Fibroblast of pulmonary artery (primary cell): ENCODE results near the gene GOLGA8Q.
"Not testable (repeated sequence)": the region's sequence is repeated elsewhere in the genome, so short reads cannot be mapped to it uniquely, and the experiment has no call there.

Experiments used
- DNase-seq: peaks from one replicate; pipeline ENCODE4 v3.0.0-alpha.2; 2010; ENCODE audit warnings: low read depth
- H3K4me3 ChIP-seq: replicated peaks from 2 replicates; pipeline ENCODE4 v1.5.1; 2011; ENCODE audit warnings: low read depth, mild to moderate bottlenecking, control low read depth, low read length, moderate library complexity

GOLGA8Q gene, protein sequence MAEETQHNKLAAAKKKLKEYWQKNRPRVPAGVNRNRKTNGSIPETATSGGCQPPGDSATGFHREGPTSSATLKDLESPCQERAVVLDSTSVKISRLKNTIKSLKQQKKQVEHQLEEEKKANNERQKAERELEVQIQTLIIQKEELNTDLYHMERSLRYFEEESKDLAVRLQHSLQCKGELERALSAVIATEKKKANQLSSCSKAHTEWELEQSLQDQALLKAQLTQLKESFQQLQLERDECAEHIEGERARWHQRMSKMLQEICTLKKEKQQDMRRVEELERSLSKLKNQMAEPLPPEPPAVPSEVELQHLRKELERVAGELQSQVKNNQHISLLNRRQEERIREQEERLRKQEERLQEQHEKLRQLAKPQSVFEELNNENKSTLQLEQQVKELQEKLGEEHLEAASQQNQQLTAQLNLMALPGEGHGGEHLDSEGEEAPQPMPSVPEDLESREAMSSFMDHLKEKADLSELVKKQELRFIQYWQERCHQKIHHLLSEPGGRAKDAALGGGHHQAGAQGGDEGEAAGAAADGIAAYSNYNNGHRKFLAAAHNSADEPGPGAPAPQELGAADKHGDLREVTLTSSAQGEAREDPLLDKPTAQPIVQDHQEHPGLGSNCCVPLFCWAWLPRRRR

DNA sequence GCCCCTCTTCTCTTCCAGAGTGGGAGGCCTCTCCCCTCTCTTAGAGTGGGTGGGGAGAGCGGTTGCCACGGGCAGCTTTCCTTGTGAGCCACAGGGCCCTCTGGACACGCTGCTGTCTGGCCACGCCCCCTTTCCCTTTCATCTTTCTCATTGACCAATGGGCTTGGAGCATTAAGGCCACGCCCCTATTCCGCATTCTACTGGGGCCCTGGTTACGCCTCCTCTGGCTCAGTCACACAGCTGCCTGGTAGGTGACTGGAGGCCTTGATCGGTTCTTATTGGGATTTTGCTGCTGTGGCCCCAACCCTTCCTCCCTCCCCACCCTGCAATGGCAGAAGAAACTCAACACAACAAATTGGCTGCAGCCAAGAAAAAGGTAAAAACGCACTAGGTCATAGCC is at the start of gene GOLGA8Q:
TSS of gene GOLGA8Q (plus strand) at position 301 of the 400 bp plus-strand sequence. CDS start at position 329, 28 bp downstream.
- not testable (repeated sequence) for H3K4me3 ChIP-seq, DNase-seq

GRCh38 chr15:30502904-30503781 is 48.7 kb upstream of the GOLGA8Q start:
- not testable (repeated sequence) for H3K4me3 ChIP-seq, DNase-seq

DNA sequence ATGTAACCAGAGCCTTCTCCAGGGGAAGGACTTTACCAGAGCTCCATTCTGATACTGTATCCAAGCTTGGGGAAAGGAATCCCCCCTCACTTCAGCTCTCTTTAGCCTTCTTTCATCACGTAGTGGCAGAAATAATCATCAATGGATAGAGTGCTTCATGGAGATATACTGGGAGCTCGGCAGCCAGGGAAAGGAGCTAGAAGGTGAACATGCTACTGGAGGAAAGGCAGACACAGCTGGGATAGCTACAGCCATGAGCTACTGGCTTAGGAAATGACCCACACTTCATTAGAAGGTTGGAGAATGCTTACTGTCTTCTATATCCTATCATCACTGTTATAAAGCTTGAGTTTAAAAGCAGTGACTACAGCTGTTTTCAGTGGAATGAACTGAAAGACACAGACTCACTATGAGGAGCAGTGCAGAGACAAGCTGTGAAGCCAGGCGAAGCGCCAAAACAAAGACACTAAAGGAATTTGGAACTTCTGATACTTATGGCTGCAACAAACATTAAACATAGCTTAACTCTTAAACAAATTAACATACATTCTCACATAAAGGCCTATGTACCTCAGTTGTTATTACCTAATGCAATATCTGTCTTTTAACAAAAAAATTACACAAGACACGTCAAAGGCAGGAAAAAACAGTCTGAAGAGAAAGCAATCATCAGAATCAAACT is 47.5 kb upstream of the GOLGA8Q start:
- H3K4me3 ChIP-seq, result not testable (repeated sequence)
- DNase-seq, result peak; percentile 7

- DNase-seq, H3K4me3 ChIP-seq: not testable (repeated sequence)
Measured at GRCh38 chr15:30514545-30514944, 37.3 kb upstream of the GOLGA8Q start.

- DNase-seq, H3K4me3 ChIP-seq: not testable (repeated sequence)
Measured at GRCh38 chr15:30523453-30524243, 28.2 kb upstream of the GOLGA8Q start.

DNA sequence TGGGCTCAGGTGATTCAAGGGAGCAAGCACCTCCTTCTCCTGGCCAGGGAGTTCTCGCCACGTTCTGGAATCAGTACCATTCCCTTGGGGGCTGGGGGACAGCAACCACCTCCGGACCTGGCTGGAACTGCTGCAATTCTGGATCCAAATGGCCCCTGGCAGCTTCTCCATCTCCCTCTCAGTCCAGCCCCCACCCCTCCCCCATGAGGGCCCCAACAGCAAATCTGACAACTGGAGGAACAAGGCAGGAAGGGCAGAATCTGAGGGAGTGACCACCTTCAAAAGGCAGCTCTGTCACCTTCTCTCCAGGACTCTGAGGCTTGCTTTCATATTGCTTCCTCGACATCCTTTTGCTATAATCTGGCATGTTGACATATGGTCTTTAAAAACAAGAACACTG is 25.9 kb upstream of the GOLGA8Q start:
- DNase-seq, H3K4me3 ChIP-seq: not testable (repeated sequence)

GRCh38 chr15:30529049-30529448 is 22.8 kb upstream of the GOLGA8Q start:
- H3K4me3 ChIP-seq, DNase-seq: not testable (repeated sequence)

- not testable (repeated sequence) for H3K4me3 ChIP-seq, DNase-seq
Measured at GRCh38 chr15:30566949-30567348, 15.1 kb downstream of the GOLGA8Q start.

GRCh38 chr15:30573012-30573491 is 21.2 kb downstream of the GOLGA8Q start:
- H3K4me3 ChIP-seq, result peak overlapping the region; percentile 27
- DNase-seq, result not testable (repeated sequence)

DNA sequence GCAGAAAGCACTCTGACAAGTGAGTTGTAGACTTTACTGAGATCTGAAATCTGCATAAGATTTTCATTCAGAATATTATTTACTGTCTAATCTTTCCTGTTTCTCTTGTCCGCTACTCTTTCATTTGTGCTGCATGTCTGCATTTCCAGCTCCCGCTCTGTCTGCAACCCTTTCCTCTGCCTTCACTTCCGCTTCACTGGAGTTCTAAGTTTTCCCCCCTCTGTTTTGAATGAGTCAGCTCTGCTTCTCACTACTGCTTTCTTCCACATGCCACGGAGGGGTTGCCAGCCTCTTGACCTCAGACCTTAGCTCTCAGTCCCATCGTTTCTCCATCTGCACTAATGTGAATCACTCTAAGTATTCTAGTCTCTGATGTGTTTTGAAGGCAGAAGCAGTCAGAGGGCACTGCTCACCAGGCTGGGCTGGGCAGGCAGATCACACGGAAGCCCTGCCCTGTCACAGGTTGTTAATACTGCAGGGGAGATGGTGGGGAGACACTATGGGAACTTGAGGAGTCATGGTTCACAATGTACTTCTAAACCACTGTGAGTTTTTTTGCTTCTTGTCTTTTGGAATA is 27.6 kb downstream of the GOLGA8Q start:
- DNase-seq, H3K4me3 ChIP-seq: not testable (repeated sequence)

GRCh38 chr15:30580716-30581115 is 28.9 kb downstream of the GOLGA8Q start:
- not testable (repeated sequence) for H3K4me3 ChIP-seq, DNase-seq

DNA sequence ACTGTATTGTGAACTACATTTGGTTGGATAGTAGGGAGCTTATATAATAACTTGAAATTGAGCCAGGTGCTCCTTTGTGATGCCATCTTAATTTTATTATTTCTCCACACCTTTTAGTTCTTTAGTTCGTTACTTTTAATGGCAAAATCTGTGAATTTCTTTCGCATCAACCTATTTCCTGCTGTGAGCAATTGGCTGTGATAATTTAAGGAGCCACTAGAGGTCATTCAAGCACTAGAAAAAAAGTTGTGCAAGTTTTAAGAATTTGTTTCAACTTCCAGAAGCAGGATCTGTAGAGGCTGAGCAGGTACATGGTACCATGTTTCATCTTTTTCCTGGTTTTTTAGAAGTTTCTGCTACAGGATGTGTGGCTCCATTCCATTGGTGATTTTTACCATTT is 47.1 kb downstream of the GOLGA8Q start:
- not testable (repeated sequence) for H3K4me3 ChIP-seq, DNase-seq

DNA sequence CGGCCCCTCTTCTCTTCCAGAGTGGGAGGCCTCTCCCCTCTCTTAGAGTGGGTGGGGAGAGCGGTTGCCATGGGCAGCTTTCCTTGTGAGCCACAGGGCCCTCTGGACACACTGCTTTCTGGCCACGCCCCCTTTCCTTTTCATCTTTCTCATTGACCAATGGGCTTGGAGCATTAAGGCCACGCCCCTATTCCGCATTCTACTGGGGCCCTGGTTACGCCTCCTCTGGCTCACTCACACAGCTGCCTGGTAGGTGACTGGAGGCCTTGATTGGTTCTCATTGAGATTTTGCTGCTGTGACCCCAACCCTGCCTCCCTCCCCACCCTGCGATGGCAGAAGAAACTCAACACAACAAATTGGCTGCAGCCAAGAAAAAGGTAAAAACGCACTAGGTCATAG is 51.9 kb downstream of the GOLGA8Q start, which contains the start of gene GOLGA8H:
TSS of gene GOLGA8H (plus strand) at position 233 of the 400 bp plus-strand sequence. CDS start at position 331, 98 bp downstream.
- not testable (repeated sequence) for H3K4me3 ChIP-seq, DNase-seq
